Tibial nerve (tissue), 4 donors: ENCODE data around the gene ADAMTSL1.

Experiments
- CTCF ChIP-seq, 5 experiments: fragments of 200-600 bp in 3 of 5; fragments of 450-650 bp in 2 of 5; sonication (generic) in 3 of 5; IDR thresholded peaks; one replicate each; pipeline ENCODE4 v1.5.1; 2016 to 2019; ENCODE audit warnings: antibody characterized with exemption in 5 of 5, mild to moderate bottlenecking in 3 of 5, moderate library complexity in 2 of 5
- EP300 ChIP-seq, 2 donors: sonication (generic); formaldehyde crosslinking; IDR thresholded peaks; one replicate each; pipeline ENCODE4 v1.6.1; 2017; ENCODE audit warnings: antibody characterized with exemption in 2 of 2, mild to moderate bottlenecking in 1 of 2
- POLR2A ChIP-seq, 2 donors: fragments of 450-650 bp; IDR thresholded peaks; one replicate each; pipeline ENCODE4 v1.6.1; 2017; ENCODE audit warnings: antibody characterized with exemption in 2 of 2, mild to moderate bottlenecking in 2 of 2, moderate library complexity in 2 of 2

- TF ChIP-seq CTCF (IDR thresholded peaks at IDR 0.05) (no peak), POLR2A (IDR thresholded peaks at IDR 0.05) (no peak), EP300 (IDR thresholded peaks at IDR 0.05) (no peak)
Observed at GRCh38 chr9:18466101-18466500, 7.9 kb upstream of the ADAMTSL1 start.
